ENCODE measurements around the gene ZNG1B.
A peak's percentile ranks its signal among the peaks of the same experiment; 100 is the strongest.
"Not testable (repeated sequence)": the region's sequence is repeated elsewhere in the genome, so short reads cannot be mapped to it uniquely, and the experiment has no call there.

The ZNG1B gene

DNA sequence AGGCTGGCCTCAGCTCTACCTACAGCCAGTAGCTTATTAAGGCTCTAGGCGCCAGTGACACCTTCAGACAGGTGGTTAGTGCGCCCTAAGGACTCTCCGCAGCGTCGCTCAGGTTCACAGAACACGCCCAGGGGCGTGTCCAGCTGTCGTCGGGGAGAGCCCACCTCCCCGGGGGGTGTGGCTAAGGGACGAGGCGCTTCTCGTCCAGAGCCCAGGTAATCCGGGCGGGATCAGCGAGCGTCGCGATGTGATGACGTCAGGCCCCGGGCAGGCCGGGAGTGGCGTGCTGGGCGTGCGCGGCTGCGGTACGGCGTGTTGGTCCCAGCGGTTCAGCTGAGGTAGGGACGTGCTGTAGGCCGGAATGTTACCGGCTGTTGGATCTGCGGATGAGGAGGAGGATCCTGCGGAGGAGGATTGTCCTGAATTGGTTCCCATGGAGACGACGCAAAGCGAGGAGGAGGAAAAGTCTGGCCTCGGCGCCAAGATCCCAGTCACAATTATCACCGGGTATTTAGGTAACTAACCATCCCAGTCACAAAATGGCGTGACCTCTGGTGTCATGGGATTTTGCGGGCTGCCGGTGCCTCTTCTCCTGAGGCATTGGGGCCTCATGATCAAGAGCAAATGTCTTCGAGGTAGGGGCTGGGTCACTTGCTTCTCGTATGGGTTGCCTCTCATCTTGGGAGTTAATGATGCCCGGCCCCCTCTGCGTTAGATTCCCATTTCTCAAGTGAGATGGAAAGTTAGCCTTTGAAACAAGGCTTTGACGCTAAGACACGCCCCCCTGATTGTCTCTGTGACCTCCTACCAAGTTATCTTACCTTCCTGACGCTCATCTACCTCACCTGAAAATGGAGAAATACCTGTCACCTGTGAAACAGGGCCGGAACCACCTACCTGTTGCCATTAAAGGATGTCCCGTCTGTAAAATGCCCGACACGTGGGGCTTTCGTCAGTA is at the start of gene ZNG1B:
ZNG1B (plus strand) TSS at position 184 of the 958 bp plus-strand sequence; CDS start at position 362, 178 bp downstream.
- DNase-seq (ENCODE audit: low read depth, low spot score) = peak; percentile 13

DNA sequence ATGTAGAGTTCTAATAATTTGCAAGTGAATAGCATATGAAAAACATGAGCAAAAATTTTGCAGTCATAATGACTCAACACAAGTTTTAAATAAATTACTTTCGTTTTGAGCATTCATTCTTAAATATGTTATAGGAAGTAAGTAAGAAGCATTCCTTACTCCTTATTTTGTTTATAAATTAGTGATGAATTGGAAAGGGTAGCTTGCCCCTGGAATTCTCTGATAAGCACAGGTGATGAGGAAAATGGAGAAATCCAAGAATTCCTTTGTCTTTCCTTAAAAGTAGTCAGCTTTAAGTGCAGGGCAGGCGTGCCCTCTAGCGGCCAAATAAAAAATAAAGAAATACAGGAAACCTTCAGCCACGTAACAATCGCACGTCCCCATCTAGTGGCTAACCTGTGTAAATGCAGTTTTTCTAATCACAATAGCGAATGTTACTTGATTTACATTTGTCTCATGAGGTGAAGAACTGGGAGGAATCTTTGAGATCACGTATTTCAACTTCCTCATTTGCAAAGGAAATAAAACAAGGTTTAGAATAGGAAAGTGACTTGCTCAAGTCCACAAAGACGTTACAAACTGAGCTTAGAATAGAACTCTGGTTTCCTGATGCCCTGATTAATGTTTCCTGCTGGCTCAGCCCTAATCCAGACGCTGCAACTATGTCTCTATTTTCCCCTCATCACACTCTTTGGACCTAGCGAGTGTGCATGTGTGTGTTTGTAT is 47.2 kb upstream of the ZNG1B start:
- DNase-seq (ENCODE audit: low read depth, low spot score) = peak; percentile 88

DNA sequence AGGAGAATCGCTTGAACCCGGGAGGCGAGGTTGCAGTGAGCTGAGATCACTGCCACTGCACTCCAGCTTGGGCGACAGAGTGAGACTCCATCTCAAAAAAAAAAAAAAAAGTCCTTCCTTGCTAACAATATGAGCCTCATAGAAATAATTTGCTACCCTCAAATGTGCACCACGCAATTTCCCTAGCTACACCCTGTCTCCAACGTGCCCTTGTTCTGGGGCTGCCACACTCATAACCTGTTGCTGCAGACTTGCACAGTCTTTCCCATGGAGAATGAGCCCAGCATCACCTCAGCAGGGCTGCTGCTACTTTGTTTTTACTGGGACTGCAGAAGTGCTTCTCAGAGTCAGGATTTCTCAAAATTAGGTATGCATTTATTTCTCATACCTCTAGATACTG is 46.4 kb upstream of the ZNG1B start:
- no peak for DNase-seq (ENCODE audit: low read depth, low spot score)

DNA sequence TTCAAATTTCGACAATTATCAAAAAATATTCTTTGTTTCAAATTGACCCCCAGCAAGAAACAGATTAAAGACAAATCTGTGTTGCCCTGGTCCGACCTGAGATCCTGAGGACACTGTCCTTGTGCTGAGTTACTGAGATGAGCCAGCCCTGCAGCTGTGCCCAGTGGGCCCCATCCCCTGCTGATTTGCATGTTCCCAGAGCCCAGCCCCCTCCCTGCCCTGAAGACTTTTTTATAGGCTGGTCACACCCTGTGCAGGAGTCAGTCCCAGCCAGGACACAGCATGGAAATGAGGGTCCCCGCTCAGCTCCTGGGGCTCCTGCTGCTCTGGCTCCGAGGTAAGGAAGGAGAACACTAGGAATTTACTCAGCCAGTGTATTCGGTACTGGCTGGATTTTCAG is 31.4 kb upstream of the ZNG1B start:
- DNase-seq (ENCODE audit: low read depth, low spot score) = peak; percentile 44

DNA sequence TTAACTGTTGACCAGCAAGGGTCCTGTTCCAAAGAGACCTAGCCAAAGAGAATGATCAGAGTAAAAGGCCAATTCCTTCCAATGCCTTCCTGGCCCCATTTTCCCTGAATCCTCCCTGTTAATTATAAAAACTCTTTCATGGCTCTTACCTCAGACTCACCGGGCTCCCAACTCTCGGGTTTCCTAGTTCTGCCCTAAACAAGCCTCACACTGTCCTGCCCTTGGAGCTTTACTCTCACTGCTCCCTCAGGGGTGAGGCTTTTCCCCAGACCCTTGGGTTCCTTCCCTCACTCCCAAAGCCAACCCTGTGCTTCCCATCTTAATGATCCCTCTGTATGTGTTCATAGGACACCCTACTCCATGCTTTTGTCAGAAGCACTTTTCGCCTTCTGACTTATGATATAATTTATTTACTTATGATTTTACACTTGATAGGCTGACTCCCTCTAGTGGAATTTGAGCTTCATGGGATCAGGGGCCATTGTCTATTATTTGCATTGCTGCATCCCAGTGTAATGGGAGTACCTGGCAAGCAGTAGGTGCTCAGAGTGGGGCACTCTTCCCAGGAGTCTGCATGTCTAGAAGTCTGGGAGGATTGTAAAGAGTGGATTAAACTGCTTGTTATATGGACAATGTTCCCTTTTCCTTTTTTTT is 29.9 kb upstream of the ZNG1B start:
- no peak for DNase-seq (ENCODE audit: low read depth, low spot score)

DNA sequence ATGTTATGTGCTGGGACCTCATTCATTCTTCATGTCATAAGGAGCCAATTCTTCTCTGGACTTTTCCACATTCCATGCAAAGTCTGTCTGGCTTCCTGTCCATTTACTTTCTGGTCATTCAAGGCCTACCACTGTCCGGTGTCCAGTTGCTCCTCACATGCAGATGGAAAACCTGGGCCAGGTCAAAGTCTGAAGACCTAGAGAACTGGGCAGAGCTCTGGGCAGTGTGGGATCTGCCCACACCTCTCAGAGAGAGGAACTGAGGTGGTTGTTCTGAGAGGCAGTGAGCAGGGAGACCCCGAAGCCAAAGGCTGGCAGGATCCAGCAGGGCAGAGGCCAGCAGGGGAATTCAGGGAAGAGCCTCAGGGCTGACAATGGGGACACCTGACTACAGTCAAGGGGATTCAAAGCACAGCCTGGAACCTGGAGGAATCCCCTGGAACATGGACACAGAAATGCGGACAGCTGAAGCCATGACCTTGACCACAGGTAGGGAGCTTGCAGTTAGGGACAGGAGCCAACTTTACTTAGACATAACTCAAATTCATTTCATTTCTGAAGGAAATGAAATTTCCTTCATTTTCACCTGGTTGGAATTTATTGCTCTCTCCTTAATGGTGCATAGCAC is 25.7 kb upstream of the ZNG1B start:
- not testable (repeated sequence) for DNase-seq (ENCODE audit: low read depth, low spot score)

DNA sequence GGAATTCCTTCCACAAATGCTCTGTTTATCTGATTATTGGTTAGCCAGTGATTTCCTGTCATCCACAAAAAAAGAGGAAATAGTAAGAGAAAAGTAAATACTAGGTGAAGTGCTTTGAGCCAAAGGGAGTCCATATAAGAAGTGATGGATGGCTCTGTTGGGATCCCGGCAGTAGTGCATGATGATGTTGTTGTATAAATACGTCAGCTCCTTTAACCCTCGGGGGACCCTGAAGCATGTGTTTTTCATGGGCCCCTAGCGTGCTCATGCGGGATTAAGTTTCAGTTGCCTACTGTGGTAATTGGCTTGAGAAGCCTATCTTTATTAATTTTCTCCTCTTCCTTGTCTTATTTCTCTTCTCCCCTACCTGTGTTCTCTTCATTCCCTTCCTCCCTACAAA is 24.7 kb upstream of the ZNG1B start:
- DNase-seq (ENCODE audit: low read depth, low spot score) = not testable (repeated sequence)

DNA sequence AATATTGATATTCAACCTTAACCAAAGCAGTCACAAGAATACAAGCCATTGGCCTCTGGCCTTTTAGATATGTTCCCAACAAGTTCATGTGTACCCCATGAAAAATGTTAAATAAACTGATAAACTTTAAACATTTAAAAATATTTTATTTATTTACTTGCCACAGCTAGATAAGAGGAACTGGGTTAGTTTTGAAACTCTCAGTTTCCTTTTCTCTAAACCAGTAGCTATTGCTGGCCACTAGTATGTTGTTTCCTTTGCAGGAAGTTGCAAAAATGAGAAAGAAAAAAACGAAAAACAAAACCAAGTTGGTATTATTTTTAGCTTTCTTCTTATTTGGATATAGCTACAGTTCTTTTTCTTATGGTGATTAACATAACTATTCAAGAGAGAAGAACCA is 5.7 kb upstream of the ZNG1B start:
- DNase-seq (ENCODE audit: low read depth, low spot score) = not testable (repeated sequence)

DNA sequence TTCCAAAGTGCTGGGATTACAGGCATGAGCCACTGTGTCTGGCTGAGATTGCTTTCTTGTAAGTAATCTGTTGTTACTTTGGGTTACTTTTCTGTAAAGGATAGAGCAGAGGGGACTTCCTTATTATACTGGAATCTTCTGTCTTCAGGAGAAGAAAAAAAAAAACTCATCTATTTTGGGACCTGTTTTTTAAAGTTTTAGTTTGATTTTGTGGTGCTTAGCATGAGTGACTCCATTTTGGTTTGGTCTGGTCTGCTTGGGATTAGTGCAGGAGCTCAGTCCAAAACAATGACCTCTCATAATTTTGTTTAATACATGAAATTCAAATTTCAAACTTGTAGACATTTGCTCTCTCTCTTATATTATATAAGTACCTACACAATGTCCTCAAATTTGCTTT is 4.0 kb upstream of the ZNG1B start:
- DNase-seq (ENCODE audit: low read depth, low spot score) = not testable (repeated sequence)

DNA sequence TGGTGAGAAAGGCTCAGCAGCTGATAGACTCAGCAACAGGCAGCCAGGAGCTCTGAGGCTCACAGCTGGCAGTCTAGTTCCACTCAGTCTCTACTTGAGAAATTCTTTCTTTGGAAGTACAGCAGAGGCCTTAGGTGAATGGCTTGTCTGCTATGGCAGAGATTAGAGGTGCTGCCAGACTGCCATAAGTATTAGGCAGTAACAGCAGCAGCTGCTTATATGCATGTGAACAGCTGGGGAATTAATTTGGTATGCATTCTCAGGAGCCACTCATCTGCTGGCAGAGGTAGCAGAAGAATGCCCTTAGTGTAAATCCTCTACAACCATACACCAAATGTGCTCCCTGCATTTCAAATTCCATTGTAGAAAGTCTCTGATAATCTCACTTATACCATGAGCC is 28.3 kb downstream of the ZNG1B start:
- DNase-seq (ENCODE audit: low read depth, low spot score) = not testable (repeated sequence)

DNA sequence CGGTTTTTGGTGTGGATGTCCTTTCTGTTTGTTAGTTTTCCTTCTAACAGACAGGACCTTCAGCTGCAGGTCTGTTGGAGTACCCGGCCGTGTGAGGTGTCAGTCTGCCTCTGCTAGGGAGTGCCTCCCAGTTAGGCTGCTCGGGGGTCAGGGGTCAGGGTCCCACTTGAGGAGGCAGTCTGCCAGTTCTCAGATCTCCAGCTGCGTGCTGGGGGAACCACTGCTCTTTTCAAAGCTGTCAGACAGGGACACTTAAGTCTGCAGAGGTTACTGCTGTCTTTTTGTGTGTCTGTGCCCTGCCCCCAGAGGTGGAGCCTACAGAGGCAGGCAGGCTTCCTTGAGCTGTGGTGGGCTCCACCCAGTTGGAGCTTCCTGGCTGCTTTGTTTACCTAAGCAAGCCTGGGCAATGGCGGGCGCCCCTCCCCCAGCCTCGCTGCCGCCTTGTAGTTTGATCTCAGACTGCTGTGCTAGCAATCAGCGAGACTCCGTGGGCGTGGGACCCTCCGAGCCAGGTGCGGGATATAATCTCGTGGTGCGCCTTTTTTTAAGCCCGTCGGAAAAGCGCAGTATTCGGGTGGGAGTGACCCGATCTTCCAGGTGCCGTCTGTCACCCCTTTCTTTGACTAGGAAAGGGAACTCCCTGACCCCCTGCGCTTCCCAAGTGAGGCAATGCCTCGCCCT is 39.3 kb downstream of the ZNG1B start:
- peak; percentile 63 for DNase-seq (ENCODE audit: low read depth, low spot score)

DNA sequence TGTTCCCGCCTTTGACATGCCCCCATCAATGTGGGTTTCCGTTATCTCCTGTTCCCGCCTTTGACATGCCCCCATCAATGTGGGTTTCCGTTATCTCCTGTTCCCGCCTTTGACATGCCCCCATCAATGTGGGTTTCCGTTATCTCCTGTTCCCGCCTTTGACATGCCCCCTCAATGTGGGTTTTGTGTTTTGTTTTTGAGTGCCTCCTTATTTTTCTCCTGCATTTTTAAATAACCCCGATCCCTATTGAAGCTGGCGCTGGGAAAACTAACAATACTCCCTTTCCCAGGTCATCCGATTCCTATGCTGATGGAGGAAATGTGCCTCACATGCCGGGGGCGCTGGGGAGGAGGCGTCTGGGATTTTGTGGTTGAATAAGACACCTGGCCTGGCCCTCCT is 59.0 kb downstream of the ZNG1B start:
- not testable (repeated sequence) for DNase-seq (ENCODE audit: low read depth, low spot score)

DNA sequence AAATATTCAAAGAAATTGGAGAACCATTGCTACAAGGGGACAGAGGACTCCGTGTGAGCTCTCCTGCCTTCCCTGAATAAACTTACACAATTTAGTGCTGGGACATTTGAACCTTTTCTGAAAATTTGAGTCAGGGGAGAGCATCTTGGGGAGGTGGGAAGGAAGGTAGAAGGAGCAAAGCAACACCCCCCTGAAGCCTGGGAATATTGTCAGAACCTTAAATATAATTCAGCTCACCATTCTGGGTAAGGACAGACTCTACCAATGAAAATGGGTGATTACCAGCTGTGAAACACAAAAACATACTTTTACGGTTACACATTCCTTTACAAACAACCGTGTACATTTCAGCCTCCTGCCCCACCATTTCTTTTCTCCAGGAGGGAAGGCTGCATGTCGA is 60.9 kb downstream of the ZNG1B start, which contains the start of gene FOXD4L1:
FOXD4L1 (plus strand) TSS at position 301 of the 400 bp plus-strand sequence. CDS start 592 bp downstream, outside the sequence.
- DNase-seq (ENCODE audit: low read depth, low spot score) = not testable (repeated sequence)

DNA sequence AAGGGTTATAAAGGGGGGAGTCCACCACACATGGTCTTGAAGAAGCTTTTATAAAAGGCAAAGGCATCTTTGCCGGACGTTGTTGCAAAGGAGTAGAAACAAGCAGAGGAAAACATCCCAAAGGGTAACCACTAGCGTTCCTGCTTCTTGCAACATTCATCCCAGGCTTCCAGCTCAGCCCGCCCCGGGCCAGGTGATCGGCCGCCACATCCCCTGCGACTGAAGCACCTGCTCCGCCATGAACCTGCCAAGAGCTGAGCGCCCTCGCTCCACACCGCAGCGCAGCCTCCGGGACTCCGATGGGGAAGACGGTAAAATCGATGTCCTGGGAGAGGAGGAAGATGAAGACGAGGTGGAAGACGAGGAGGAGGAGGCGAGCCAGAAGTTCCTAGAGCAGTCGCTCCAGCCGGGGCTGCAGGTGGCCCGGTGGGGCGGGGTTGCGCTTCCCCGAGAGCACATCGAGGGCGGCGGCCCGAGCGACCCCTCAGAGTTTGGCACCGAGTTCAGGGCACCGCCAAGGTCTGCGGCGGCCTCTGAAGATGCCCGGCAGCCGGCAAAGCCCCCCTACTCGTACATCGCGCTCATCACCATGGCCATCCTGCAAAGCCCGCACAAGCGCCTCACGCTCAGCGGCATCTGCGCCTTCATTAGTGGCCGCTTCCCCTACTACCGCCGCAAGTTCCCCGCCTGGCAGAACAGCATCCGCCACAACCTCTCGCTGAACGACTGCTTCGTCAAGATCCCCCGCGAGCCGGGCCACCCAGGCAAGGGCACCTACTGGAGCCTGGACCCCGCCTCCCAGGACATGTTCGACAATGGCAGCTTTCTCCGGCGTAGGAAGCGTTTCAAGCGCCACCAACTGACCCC is 61.8 kb downstream of the ZNG1B start:
- peak; percentile 6 for DNase-seq (ENCODE audit: low read depth, low spot score)

DNA sequence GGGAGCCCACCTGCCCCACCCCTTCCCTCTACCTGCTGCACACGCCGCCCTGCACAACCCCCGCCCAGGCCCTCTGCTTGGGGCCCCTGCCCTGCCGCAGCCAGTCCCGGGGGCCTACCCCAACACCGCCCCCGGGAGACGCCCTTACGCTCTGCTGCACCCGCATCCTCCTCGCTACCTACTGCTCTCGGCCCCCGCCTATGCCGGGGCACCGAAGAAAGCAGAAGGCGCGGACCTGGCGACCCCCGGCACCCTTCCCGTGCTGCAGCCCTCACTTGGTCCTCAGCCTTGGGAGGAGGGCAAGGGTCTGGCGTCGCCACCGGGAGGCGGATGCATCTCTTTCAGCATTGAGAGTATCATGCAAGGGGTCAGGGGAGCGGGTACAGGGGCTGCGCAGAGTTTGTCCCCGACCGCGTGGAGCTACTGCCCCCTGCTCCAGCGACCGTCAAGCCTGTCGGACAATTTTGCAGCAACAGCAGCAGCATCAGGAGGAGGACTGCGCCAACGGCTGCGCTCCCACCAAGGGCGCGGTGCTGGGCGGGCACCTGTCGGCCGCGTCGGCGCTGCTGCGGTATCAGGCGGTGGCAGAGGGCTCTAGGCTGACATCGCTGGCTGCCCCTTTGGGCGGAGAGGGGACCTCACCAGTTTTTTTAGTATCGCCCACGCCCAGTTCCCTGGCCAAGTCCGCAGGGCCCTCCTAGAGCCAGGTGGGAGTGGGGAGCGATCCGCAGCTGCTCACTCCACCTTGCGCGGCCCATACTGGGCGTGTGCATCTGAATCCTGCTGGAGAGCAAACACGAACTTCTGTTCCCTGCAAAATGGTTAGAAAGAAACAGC is 62.6 kb downstream of the ZNG1B start:
- DNase-seq (ENCODE audit: low read depth, low spot score) = peak; percentile 16

DNA sequence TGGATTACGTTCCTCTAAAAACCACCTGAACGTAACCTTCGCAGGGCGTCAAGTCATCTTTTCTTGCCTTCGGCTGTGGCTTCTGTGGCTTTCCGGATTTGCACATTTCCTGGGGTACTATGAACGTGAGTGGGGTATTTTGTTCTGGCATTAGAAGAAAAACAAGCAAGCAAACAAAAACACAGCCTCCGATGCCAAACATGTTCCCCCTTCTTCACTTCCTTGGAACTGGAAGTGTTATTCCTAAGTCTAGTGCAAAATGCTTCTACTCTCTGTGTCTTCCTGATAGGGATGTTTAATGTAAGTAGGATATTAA is 63.2 kb downstream of the ZNG1B start:
- DNase-seq (ENCODE audit: low read depth, low spot score) = not testable (repeated sequence)

DNA sequence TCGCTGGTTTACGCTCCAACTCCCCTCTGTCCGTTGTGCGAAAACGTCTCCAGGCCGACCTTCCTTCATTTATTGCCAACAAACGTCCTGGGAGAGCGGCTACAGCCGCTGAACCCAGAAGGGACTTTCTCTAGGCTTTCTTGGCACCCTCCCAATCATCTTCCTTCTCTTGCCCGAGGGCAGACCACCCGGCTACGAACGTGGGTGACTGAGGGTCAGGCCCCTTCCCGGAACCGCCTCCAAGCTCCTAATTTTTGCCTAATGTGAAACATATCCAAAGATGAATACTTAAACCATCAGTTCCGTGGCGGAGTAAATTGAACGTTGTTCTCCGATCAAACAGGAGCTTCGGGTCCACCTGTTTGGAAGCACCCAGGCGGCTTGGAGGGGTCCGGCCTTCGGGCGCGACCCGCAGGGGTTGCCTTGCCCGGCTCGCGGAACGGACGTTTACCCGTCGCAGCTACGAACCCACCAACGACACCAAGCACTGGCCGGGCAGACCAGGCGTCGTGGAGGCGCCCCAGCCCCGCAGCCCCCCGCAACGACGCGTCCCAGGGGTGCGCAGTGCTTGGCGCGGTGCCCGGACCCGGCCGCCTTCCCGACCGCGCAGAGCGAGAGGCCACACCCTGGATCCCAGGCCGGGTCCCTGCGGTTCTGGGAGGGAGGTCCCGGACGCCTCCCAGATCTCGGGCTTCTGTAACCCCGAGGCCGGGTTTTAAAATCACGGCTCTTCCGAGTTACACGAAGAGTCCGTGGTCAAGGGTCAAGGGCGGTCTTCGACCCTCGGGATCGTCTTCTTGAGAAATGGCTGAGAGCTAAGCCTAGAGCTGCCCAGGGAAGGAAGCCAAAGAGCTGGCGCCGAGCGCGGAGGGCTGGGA is 65.0 kb downstream of the ZNG1B start:
- peak; percentile 22 for DNase-seq (ENCODE audit: low read depth, low spot score)
